Right atrium auricular region (tissue), 2 donors: ENCODE measurements around the gene LONRF2. TPM values are rescaled to one million over a fixed set of nuclear protein-coding genes. Genes with fewer than 3 reads are reported as not detected.

ENCODE experiments used
- DNase-seq: peaks from one replicate; pipeline ENCODE4 v3.0.0-alpha.2; 2019; ENCODE audit warnings: low spot score
- H3K27ac ChIP-seq, 2 donors: fragments of 200-600 bp; sonication (generic); 1 replicate in 1 of 2; 2 replicates in 1 of 2; pipeline ENCODE4 v1.5.1; 2016 to 2019
- H3K27me3 ChIP-seq, 2 donors: fragments of 200-600 bp; sonication (generic); one replicate each; pipeline versions ENCODE4 v1.5.1 to v1.6.0; 2017 to 2019
- H3K36me3 ChIP-seq: fragments of 200-600 bp; sonication (generic); one replicate; pipeline ENCODE4 v1.5.1; 2016
- H3K4me1 ChIP-seq, 2 donors: fragments of 200-600 bp; sonication (generic); one replicate each; pipeline versions ENCODE4 v1.5.1 to v1.6.0; 2017 to 2019
- H3K4me3 ChIP-seq, 2 donors: fragments of 200-600 bp; sonication (generic); 1 replicate in 1 of 2; 2 replicates in 1 of 2; pipeline ENCODE4 v1.5.1; 2017 to 2019; ENCODE audit warnings: mild to moderate bottlenecking in 1 of 2, moderate library complexity in 1 of 2
- H3K9me3 ChIP-seq, 2 donors: fragments of 200-600 bp; sonication (generic); one replicate each; pipeline ENCODE4 v1.5.1; 2019
- CTCF ChIP-seq, 2 donors: fragments of 200-600 bp; sonication (generic); IDR thresholded peaks; one replicate each; pipeline ENCODE4 v1.5.1; 2019; ENCODE audit warnings: antibody characterized with exemption in 2 of 2
- total RNA-seq, 2 donors: library from RNA; depleted of rRNA; stranded (reverse); fragments of >200 nt; gene quantifications; one replicate each; pipeline ENCODE4 v1.1.0, GENCODE V29; 2016

The LONRF2 gene
- total RNA-seq, 2 donors from 2014 or later, result 11.3 to 18.9 TPM

- TF ChIP-seq CTCF (IDR thresholded peaks at IDR 0.05), result peak; percentile 49 to 72
- no peak for DNase-seq
- no peak overlapping the region for H3K27ac ChIP-seq
These were observed 61.3 kb downstream of the LONRF2 start for GRCh38 chr2:100260712-100261620.

GRCh38 chr2:100259106-100259505 lies 63.2 kb downstream of the LONRF2 start:
- Histone ChIP-seq H3K36me3 (no peaks in the 10 kb centered on the region), H3K9me3 (no peaks in the 10 kb centered on the region), H3K27ac (no peak overlapping the region), H3K4me3 (no peak overlapping the region), H3K27me3 (no peaks in the 10 kb centered on the region), H3K4me1 (peaks cover 0 to 3% of the 10 kb centered on the region in 2 donors)
- no peak for DNase-seq
- no peak for TF ChIP-seq CTCF (IDR thresholded peaks at IDR 0.05)

More at GRCh38 chr2:100260712-100261620, 61.3 kb downstream of the LONRF2 start:
- Histone ChIP-seq H3K9me3 (no peaks in the 10 kb centered on the region), H3K4me3 (no peak overlapping the region), H3K36me3 (no peaks in the 10 kb centered on the region), H3K4me1 (peaks cover 0 to 3% of the 10 kb centered on the region in 2 donors), H3K27me3 (no peaks in the 10 kb centered on the region)

- no peak overlapping the region for H3K4me3 ChIP-seq
These were observed 64.4 kb downstream of the LONRF2 start for GRCh38 chr2:100257939-100258338.

GRCh38 chr2:100256849-100257248 lies 65.5 kb downstream of the LONRF2 start:
- no peak overlapping the region for H3K4me3 ChIP-seq
- no peaks in the 10 kb centered on the region for H3K27me3 ChIP-seq
- no peaks in the 10 kb centered on the region for H3K36me3 ChIP-seq
- no peaks in the 10 kb centered on the region for H3K9me3 ChIP-seq
- DNase-seq, result no peak
- TF ChIP-seq CTCF (IDR thresholded peaks at IDR 0.05), result no peak
- H3K4me1 ChIP-seq, result peaks cover 0 to 3% of the 10 kb centered on the region in 2 donors
- H3K27ac ChIP-seq, result no peak overlapping the region

More at GRCh38 chr2:100257939-100258338, 64.4 kb downstream of the LONRF2 start:
- TF ChIP-seq CTCF (IDR thresholded peaks at IDR 0.05), result no peak
- no peak overlapping the region for H3K27ac ChIP-seq
- H3K36me3 ChIP-seq, result no peaks in the 10 kb centered on the region
- no peaks in the 10 kb centered on the region for H3K9me3 ChIP-seq
- no peak for DNase-seq
- no peaks in the 10 kb centered on the region for H3K27me3 ChIP-seq
- H3K4me1 ChIP-seq, result peaks cover 0 to 3% of the 10 kb centered on the region in 2 donors

GRCh38 chr2:100256416-100256815 lies 65.9 kb downstream of the LONRF2 start:
- TF ChIP-seq CTCF (IDR thresholded peaks at IDR 0.05), result no peak
- H3K27ac ChIP-seq, result no peak overlapping the region
- H3K4me1 ChIP-seq, result peaks cover 0 to 3% of the 10 kb centered on the region in 2 donors
- H3K36me3 ChIP-seq, result no peaks in the 10 kb centered on the region
- no peaks in the 10 kb centered on the region for H3K27me3 ChIP-seq
- no peak for DNase-seq
- H3K4me3 ChIP-seq, result no peak overlapping the region
- H3K9me3 ChIP-seq, result no peaks in the 10 kb centered on the region
